Uterus (tissue), 2 donors: ENCODE results near the gene MIGA2.

Experiments used
- CTCF ChIP-seq, 4 experiments: fragments of 200-600 bp in 2 of 4; fragments of 450-650 bp in 2 of 4; sonication (generic) in 2 of 4; IDR thresholded peaks; one replicate each; pipeline ENCODE4 v1.5.1; 2016 to 2019; ENCODE audit warnings: antibody characterized with exemption in 4 of 4, mild to moderate bottlenecking in 2 of 4, moderate library complexity in 1 of 4
- POLR2A ChIP-seq, 2 donors: fragments of 450-650 bp; IDR thresholded peaks; one replicate each; pipeline ENCODE4 v1.6.1; 2016; ENCODE audit warnings: antibody characterized with exemption in 2 of 2, mild to moderate bottlenecking in 1 of 2, moderate library complexity in 1 of 2

DNA sequence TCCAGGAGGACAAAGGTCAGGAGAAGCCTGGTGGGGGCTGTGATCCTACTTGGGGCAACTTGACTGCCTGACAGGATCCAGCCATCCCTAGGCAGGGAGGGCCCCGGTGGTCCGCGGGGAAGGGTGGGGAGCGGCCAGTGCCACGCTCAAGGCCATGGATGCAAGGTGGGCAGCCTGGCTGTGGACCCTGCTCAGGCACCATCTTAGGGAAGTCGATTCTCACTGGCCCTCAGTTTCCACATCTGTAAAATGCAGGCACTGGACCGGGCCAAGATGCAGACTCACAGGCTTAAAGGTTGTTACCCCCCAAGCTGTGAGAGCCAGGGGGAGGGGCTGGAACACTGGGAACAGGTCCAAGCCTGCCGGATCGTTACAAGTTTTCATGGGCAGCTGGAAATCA is 35.7 kb downstream of the MIGA2 start:
- no peak for TF ChIP-seq CTCF (IDR thresholded peaks at IDR 0.05)
- no peak for TF ChIP-seq POLR2A (IDR thresholded peaks at IDR 0.05)
